Peyer's patch (tissue), 4 donors: ENCODE results near the gene TTYH3. TPM values are rescaled to one million over a fixed set of nuclear protein-coding genes. Genes with fewer than 3 reads are reported as not detected.

Experiments
- DNase-seq, 3 donors: peaks; one replicate each; pipeline ENCODE4 v3.0.0-alpha.2; 2017 to 2019
- H3K27ac ChIP-seq, 4 donors: fragments of 200-600 bp; sonication (generic); one replicate each; pipeline ENCODE4 v1.5.1; 2016 to 2019
- H3K27me3 ChIP-seq, 2 donors: fragments of 200-600 bp; sonication (generic); one replicate each; pipeline ENCODE4 v1.5.1; 2019
- H3K36me3 ChIP-seq, 3 donors: fragments of 200-600 bp; sonication (generic); one replicate each; pipeline ENCODE4 v1.5.1; 2016 to 2019
- H3K4me1 ChIP-seq, 4 donors: fragments of 200-600 bp; sonication (generic); one replicate each; pipeline ENCODE4 v1.5.1; 2016 to 2019
- H3K4me3 ChIP-seq, 4 donors: fragments of 200-600 bp; sonication (generic); 1 replicate in 3 of 4; 2 replicates in 1 of 4; pipeline ENCODE4 v1.5.1; 2016 to 2019; ENCODE audit warnings: mild to moderate bottlenecking in 1 of 4
- H3K9me3 ChIP-seq, 4 donors: fragments of 200-600 bp; sonication (generic); one replicate each; pipeline ENCODE4 v1.5.1; 2016 to 2019; ENCODE audit warnings: mild to moderate bottlenecking in 1 of 4
- CTCF ChIP-seq, 6 experiments: fragments of 450-650 bp in 4 of 6; fragments of 200-600 bp in 2 of 6; sonication (generic) in 1 of 6; IDR thresholded peaks; one replicate each; pipeline ENCODE4 v1.5.1; 2017 to 2019; ENCODE audit warnings: antibody characterized with exemption in 6 of 6, mild to moderate bottlenecking in 3 of 6, moderate library complexity in 1 of 6
- POLR2A ChIP-seq, 2 donors: fragments of 450-650 bp; IDR thresholded peaks; one replicate each; pipeline ENCODE4 v1.5.1; 2017; ENCODE audit warnings: antibody characterized with exemption in 2 of 2, mild to moderate bottlenecking in 2 of 2, moderate library complexity in 2 of 2
- total RNA-seq, 4 donors: library from RNA; depleted of rRNA; stranded (reverse); fragments of >200 nt; gene quantifications; one replicate each; pipeline ENCODE4 v1.1.0, GENCODE V29; 2016

TTYH3 gene
- total RNA-seq, 4 donors from 2014 or later, result 61.8 to 99.9 (median 83.4) TPM

DNA sequence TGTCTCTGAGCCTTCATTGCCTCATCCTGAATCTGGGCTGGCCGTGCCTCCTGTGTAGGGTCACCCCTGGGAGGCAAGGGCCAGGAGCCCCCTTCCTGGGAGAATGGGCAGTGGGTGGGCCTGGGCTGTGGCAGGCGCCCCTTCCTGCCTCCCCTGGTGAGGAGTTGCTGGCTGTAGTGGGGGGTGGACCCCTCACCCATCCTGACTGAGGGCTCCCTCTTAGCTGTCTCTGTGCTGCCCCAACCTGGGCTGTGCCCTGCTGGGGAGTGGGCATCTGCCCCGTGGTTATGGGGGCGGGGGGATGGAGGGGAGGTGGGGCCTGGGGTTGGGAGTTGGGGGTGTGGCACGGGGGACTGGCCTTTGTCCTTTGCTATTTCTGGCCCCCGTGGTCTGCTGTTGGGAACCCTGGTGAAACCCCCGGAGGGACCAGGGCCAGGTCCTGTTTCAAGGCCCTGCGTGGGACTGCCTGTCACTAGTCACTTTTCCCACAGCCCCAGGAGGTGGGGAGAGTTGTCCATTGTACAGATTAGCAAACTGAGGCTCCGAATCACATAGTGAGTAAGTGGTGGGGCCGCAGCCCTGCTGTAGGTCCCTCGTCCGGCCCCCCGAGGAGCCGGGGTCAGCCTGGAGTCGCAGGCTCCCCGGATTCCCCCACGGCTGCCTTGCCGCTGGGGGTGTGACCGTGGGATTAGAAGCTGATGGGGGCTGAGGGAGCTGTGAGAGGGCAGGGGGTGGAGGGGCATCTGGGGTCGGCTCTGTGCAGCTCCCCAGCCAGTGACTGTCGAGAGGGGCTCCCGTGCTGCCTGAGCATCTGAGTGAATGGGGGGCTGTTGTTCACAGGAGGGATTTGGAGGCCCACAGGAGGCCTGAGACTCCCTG, 2.7 kb downstream of the TTYH3 start:
- H3K27ac ChIP-seq, result peak overlapping the region; percentile 79 to 91 (median 86)
- DNase-seq, result no peak
- H3K36me3 ChIP-seq, result no peaks in the 10 kb centered on the region
- TF ChIP-seq POLR2A (IDR thresholded peaks at IDR 0.05) (no peak), CTCF (IDR thresholded peaks at IDR 0.05) (no peak)
- peak overlapping the region in 2 of 4 donors; percentile 95 to 98 for H3K4me3 ChIP-seq
- no peaks in the 10 kb centered on the region for H3K27me3 ChIP-seq
- H3K9me3 ChIP-seq, result no peaks in the 10 kb centered on the region
- H3K4me1 ChIP-seq, result peaks cover 9 to 66% (median 32%) of the 10 kb centered on the region in 4 donors

- no peak for TF ChIP-seq CTCF (IDR thresholded peaks at IDR 0.05)
- TF ChIP-seq POLR2A (IDR thresholded peaks at IDR 0.05), result no peak
- H3K4me3 ChIP-seq, result no peak overlapping the region
- H3K27me3 ChIP-seq, result no peaks in the 10 kb centered on the region
- peaks cover 5 to 69% (median 32%) of the 10 kb centered on the region in 4 donors for H3K4me1 ChIP-seq
- H3K9me3 ChIP-seq, result no peaks in the 10 kb centered on the region
- H3K27ac ChIP-seq, result peak overlapping the region in 2 of 4 donors; percentile 30 to 82
- no peak for DNase-seq
- no peaks in the 10 kb centered on the region for H3K36me3 ChIP-seq
Observed at GRCh38 chr7:2635148-2635668, 3.4 kb downstream of the TTYH3 start.

- Histone ChIP-seq H3K4me1 (peaks cover 2 to 69% (median 38%) of the 10 kb centered on the region in 4 donors), H3K36me3 (no peaks in the 10 kb centered on the region), H3K27me3 (no peaks in the 10 kb centered on the region), H3K4me3 (no peak overlapping the region), H3K27ac (peak overlapping the region; percentile 30 to 82 (median 55)), H3K9me3 (no peaks in the 10 kb centered on the region)
- no peak for DNase-seq
- no peak for TF ChIP-seq POLR2A (IDR thresholded peaks at IDR 0.05)
- TF ChIP-seq CTCF (IDR thresholded peaks at IDR 0.05), result no peak
Observed at GRCh38 chr7:2635810-2636701, 4.3 kb downstream of the TTYH3 start.

DNA sequence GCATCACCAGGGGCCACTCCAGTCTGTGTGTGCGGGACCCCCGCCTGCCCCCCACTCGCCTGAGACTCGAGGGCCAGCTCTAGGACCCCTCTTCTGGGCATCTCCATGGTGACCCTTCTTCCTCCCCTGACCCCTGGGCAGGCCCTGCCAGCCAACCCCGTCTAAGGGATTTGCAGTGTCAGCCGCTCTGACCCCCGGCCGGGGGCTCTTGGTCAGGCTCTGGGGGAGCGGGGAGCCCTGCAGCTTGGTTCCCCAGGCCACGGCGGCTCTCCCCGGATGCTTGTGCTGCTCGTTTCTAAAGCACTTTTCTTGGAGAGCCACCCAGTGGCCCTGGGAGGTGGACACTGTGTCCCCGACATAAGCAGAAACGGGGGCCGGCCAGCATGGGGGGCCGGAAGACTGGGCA, 5.3 kb downstream of the TTYH3 start:
- H3K36me3 ChIP-seq, result no peaks in the 10 kb centered on the region
- no peak for TF ChIP-seq CTCF (IDR thresholded peaks at IDR 0.05)

DNA sequence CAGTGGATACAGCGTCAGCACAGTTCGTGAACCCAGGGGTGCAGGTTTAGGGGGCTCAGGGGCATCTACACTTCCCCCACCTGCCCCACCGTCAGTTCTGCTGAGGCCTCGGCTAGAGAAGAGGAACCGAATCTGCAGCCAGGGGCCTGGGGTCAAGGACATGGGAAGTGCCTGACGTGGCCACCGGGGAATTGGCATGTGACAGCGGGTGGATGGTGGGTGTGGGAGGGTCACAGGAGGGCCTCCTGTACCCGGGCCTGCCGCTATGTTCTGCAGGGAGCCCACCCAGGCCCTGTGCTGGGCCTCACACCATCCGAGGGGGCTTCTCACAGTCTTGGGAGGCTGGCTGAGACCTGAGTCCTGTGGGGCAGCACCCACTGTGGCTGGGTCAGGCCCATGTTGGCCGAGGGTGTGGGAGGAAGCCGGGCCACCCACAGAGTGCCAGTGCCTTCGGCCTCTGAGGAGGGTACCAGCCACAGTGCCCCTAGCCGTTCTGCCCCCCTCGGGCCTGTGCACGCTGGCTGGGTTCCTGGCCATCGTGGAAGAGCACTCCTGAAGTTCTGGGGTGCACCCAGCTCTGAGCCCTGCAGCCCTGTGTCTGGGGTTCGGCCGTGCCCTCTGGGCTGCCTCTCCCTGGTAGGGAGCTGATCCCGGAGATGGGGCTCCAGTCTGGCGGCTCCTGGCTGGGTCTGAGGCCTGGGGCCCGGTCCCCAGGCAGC, 5.9 kb downstream of the TTYH3 start:
- H3K27ac ChIP-seq, result peak overlapping the region in 3 of 4 donors; percentile 65 to 82 (median 69)
- peaks cover 0 to 77% (median 46%) of the 10 kb centered on the region in 4 donors for H3K4me1 ChIP-seq
- H3K36me3 ChIP-seq, result no peaks in the 10 kb centered on the region
- peak in 1 of 6 experiments; percentile 9 for TF ChIP-seq CTCF (IDR thresholded peaks at IDR 0.05)
- no peak for TF ChIP-seq POLR2A (IDR thresholded peaks at IDR 0.05)
- no peaks in the 10 kb centered on the region for H3K9me3 ChIP-seq
- peak overlapping the region in 2 of 4 donors; percentile 16 to 27 for H3K4me3 ChIP-seq
- H3K27me3 ChIP-seq, result no peaks in the 10 kb centered on the region
- peak in 2 of 3 donors; percentile 90 to 91 for DNase-seq

More for the DNA sequence above, 5.3 kb downstream of the TTYH3 start:
- Histone ChIP-seq H3K9me3 (no peaks in the 10 kb centered on the region), H3K4me1 (peaks cover 0 to 75% (median 45%) of the 10 kb centered on the region in 4 donors), H3K4me3 (peak overlapping the region in 1 of 4 donors; percentile 27), H3K27ac (peak overlapping the region; percentile 41 to 82 (median 59)), H3K27me3 (no peaks in the 10 kb centered on the region)
- no peak for DNase-seq
